Right lobe of liver (tissue), 4 donors: Measurements from ENCODE around the gene RANBP3.
"Not testable (repeated sequence)": the region's sequence is repeated elsewhere in the genome, so short reads cannot be mapped to it uniquely, and the experiment has no call there.

ENCODE experiments used
- CTCF ChIP-seq, 4 donors: fragments of 200-600 bp in 3 of 4; fragments of 450-650 bp in 1 of 4; IDR thresholded peaks; one replicate each; pipeline versions ENCODE4 v1.5.1 to v1.8.0; 2016 to 2022; ENCODE audit warnings: antibody characterized with exemption in 4 of 4, mild to moderate bottlenecking in 2 of 4
- POLR2A ChIP-seq: fragments of 450-650 bp; IDR thresholded peaks from one replicate; pipeline ENCODE4 v1.6.1; 2017; ENCODE audit warnings: antibody characterized with exemption, mild to moderate bottlenecking
- donor health status: DM: no; HTN: no; CAD: no.
- donor health status: DM: no; HTN: no; CAD: no.
- donor health status: DM: no; HTN: yes; CAD: no.

- TF ChIP-seq CTCF (IDR thresholded peaks at IDR 0.05); POLR2A: not testable (repeated sequence)
These were observed 16.3 kb downstream of the RANBP3 start for GRCh38 chr19:5961641-5961968.
